Gastrocnemius medialis (tissue), 4 donors: Measurements from ENCODE around the gene UNC5A. TPM values are rescaled to one million over a fixed set of nuclear protein-coding genes. Genes with fewer than 3 reads are reported as not detected.

Source experiments
- ATAC-seq, 2 donors: fragments of 150-250 bp; one replicate each; pipeline ENCODE4 v1.9.1; 2016
- DNase-seq, 2 donors: peaks; one replicate each; pipeline ENCODE4 v3.0.0-alpha.2; 2019
- H3K27ac ChIP-seq, 4 donors: fragments of 200-600 bp; sonication (generic); 1 replicate in 1 of 4; 2 replicates in 3 of 4; pipeline ENCODE4 v1.5.1; 2016 to 2018; ENCODE audit warnings: mild to moderate bottlenecking in 2 of 4, moderate library complexity in 1 of 4
- H3K27me3 ChIP-seq, 3 donors: fragments of 200-600 bp; sonication (generic) in 2 of 3; 1 replicate in 1 of 3; 2 replicates in 2 of 3; pipeline versions ENCODE4 v1.5.1 to v1.6.0; 2016 to 2019; ENCODE audit warnings: mild to moderate bottlenecking in 1 of 3, moderate library complexity in 1 of 3
- H3K36me3 ChIP-seq, 2 donors: fragments of 200-600 bp; sonication (generic) in 1 of 2; one replicate each; pipeline ENCODE4 v1.5.1; 2017 to 2018
- H3K4me1 ChIP-seq, 2 donors: fragments of 200-600 bp; sonication (generic) in 1 of 2; one replicate each; pipeline ENCODE4 v1.5.1; 2016 to 2017; ENCODE audit warnings: mild to moderate bottlenecking in 2 of 2
- H3K4me3 ChIP-seq, 4 donors: fragments of 200-600 bp; sonication (generic) in 3 of 4; 1 replicate in 1 of 4; 2 replicates in 3 of 4; pipeline ENCODE4 v1.5.1; 2016 to 2019; ENCODE audit warnings: mild to moderate bottlenecking in 2 of 4
- H3K9me3 ChIP-seq, 3 donors: fragments of 200-600 bp; sonication (generic) in 2 of 3; 1 replicate in 1 of 3; 2 replicates in 2 of 3; pipeline ENCODE4 v1.5.1; 2016 to 2019
- POLR2A ChIP-seq, 2 donors: fragments of 450-650 bp; IDR thresholded peaks; one replicate each; pipeline ENCODE4 v1.6.1; 2017; ENCODE audit warnings: antibody characterized with exemption in 2 of 2, mild to moderate bottlenecking in 2 of 2, moderate library complexity in 2 of 2
- in situ Hi-C, 4 donors: fragments of 200-750 bp; cut with MboI; loops; one replicate each; pipeline versions ENCODE4 v1.15.0 to v1.8.0; 2017; ENCODE audit warnings: low sequenced_read_pairs in 4 of 4
- intact Hi-C: fragments of 100-400 bp; cut with DNase I; formaldehyde crosslinking; loops from one replicate; pipeline ENCODE4 v1.15.1; 2023; ENCODE audit warnings: low total_unique reads
- total RNA-seq, 4 donors: library from RNA; depleted of rRNA; stranded (reverse); fragments of >200 nt; gene quantifications; one replicate each; pipeline versions ENCODE4 v1.1.0 to v1.2.3, GENCODE V29; 2016
- TF ChIP-seq, protein P1 (sequence below), 5 experiments: fragments of 450-650 bp in 3 of 5; fragments of 200-600 bp in 2 of 5; sonication (generic) in 2 of 5; IDR thresholded peaks in 4 of 5; conservative IDR thresholded peaks in 1 of 5; 1 replicate in 4 of 5; 2 replicates in 1 of 5; pipeline ENCODE4 v1.5.1; 2016 to 2019; ENCODE audit warnings: antibody characterized with exemption in 5 of 5, mild to moderate bottlenecking in 3 of 5, moderate library complexity in 3 of 5

The UNC5A gene
- total RNA-seq, 4 donors from 2014 or later: 0.10 to 0.55 TPM; not detected in 2

DNA sequence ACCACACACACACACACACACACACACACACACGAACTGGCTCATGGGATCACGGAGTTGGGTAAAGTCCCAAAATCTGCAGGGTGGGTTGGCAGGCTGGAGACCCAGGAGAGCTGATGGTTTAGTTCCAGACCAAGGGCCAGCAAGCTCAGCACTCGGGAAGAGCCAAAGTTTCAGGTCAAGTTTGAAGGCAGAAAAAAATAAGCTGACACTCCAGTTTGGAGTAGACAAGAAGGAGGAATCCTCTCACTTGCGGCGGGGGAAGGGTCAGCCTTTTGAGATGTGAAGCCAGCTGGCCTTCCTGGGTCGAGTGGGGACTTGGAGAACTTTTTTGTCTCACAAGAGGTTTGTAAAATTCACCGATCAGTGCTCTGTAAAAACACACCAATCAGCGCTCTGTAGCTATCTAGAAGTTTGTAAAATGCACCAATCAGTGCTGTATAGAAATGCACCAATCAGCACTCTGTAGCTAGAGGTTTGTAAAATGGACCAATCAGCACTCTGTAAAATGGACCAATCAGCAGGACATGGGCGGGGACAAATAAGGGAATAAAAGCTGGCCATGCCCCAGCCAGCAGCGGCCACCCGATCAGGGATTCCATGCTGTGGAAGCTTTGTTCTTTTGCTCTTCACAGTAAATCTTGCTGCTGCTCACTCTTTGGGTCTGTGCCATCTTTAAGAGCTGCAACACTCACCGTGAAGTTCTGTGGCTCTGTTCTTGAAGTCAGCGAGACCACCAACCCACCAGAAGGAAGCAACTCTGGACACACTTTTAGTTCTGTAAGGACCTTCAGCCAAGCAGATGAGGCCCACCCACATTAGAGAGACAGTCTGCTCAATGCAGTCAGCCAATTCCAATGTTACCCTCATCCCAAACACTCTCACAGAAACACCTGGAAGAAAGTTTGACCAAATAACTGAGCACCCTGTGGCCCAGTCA, 37.8 kb upstream of the UNC5A start:
- Histone ChIP-seq H3K27ac (no peak overlapping the region), H3K27me3 (peaks cover 0 to 27% (median 24%) of the 10 kb centered on the region in 3 donors), H3K36me3 (no peaks in the 10 kb centered on the region), H3K4me1 (no peaks in the 10 kb centered on the region), H3K9me3 (no peaks in the 10 kb centered on the region), H3K4me3 (no peak overlapping the region)
- DNase-seq: no peak
- no peak for ATAC-seq
- TF ChIP-seq POLR2A (IDR thresholded peaks at IDR 0.05): no peak
- TF ChIP-seq, protein P1, sequence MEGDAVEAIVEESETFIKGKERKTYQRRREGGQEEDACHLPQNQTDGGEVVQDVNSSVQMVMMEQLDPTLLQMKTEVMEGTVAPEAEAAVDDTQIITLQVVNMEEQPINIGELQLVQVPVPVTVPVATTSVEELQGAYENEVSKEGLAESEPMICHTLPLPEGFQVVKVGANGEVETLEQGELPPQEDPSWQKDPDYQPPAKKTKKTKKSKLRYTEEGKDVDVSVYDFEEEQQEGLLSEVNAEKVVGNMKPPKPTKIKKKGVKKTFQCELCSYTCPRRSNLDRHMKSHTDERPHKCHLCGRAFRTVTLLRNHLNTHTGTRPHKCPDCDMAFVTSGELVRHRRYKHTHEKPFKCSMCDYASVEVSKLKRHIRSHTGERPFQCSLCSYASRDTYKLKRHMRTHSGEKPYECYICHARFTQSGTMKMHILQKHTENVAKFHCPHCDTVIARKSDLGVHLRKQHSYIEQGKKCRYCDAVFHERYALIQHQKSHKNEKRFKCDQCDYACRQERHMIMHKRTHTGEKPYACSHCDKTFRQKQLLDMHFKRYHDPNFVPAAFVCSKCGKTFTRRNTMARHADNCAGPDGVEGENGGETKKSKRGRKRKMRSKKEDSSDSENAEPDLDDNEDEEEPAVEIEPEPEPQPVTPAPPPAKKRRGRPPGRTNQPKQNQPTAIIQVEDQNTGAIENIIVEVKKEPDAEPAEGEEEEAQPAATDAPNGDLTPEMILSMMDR (IDR thresholded peaks at IDR 0.05 in 4 of 5, conservative IDR thresholded peaks at IDR 0.05 in 1 of 5): no peak
- intact Hi-C loops (no loop called here), in situ Hi-C loops (no loop called here)

DNA sequence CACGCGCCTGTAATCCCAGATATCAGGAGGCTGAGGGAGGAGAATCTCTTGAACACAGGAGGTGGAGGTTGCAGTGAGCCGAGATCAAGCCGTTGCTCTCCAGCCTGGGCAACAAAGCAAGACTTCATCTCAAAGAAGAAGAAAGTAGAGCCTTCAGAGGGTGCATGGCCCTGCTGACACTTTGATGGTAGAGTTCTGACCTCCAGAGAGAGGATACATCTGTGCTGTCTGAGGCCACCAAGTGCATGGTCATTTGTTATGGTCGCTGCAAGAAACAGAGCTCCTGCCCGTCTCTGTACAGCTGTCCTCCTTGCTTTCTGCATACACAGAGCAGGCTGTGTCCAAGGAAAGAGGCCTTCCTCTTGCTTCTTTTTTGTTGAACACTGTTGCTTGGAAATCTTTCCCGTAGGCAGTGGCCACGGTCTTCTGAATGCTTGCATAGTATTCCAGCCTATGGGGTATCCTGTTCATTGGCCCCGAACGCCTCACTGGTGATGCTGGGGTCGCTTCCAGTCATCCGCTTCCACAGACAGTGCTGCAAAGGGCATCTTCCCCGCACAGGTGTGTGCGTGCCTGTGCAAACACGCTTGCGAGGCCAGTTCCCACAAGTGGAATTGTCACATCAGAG, 36.8 kb upstream of the UNC5A start:
- in situ Hi-C loops: no loop called here

DNA sequence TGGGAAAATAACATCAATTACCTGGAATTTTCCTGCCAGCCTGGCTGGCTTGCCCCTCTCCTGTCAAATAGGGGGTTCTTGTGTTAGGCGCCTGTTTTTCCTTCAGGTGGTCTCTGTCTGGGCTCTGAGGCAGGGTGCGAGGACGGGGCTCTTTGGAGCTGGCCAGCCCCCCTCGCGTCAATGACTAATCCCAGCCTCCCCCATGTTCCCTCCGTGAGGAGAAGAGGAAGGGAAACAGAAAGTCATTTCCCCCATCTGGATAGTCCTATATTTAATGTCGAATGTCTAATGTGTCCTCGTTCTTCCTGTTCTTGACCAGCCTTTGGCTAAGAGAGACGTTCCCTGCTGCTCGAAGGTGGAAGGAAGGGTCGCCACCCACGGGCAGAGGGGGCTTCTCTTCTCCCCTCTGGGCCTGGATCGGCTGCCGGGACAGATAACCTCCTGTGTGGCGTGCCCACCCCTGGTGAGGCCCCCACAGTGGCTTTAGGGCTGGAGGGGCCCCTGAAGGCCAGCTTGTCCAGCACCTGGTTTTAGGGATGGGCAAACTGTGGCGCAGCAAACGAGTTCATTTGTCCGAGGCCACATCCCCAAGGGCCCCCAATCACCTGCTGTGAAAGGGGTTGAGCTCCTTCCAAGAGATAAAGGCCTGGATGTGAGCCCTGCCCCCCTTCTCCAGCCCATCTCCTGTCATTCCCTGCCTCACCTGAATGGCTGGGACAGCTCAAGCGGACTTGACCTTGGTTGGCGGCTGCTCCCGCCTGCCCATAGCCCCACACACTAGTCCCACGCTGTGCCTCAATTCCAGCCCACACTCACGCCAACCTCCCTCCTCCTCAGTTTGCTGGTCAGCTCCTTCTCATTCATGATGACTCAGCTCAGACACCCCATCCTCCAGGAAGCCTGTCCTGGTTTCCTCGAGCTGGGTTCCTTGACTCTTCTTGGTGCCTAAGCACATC, 35.9 kb upstream of the UNC5A start:
- Histone ChIP-seq H3K36me3 (no peaks in the 10 kb centered on the region), H3K4me3 (no peak overlapping the region), H3K9me3 (no peaks in the 10 kb centered on the region), H3K27ac (no peak overlapping the region), H3K27me3 (peaks cover 0 to 18% (median 17%) of the 10 kb centered on the region in 3 donors), H3K4me1 (no peaks in the 10 kb centered on the region)
- DNase-seq (no peak), ATAC-seq (no peak)
- TF ChIP-seq POLR2A (IDR thresholded peaks at IDR 0.05): no peak
- TF ChIP-seq, protein P1 (IDR thresholded peaks at IDR 0.05 in 4 of 5, conservative IDR thresholded peaks at IDR 0.05 in 1 of 5): no peak
- in situ Hi-C loops: no loop called here
- intact Hi-C loops: no loop called here

More for the DNA sequence above, 36.8 kb upstream of the UNC5A start:
- TF ChIP-seq POLR2A (IDR thresholded peaks at IDR 0.05): no peak
- TF ChIP-seq, protein P1 (IDR thresholded peaks at IDR 0.05 in 4 of 5, conservative IDR thresholded peaks at IDR 0.05 in 1 of 5): no peak
- Histone ChIP-seq H3K4me3 (no peak overlapping the region), H3K27ac (no peak overlapping the region), H3K9me3 (no peaks in the 10 kb centered on the region), H3K36me3 (no peaks in the 10 kb centered on the region), H3K27me3 (peaks cover 0 to 21% (median 20%) of the 10 kb centered on the region in 3 donors), H3K4me1 (no peaks in the 10 kb centered on the region)
- intact Hi-C loops: no loop called here
- ATAC-seq: no peak
- DNase-seq: no peak

DNA sequence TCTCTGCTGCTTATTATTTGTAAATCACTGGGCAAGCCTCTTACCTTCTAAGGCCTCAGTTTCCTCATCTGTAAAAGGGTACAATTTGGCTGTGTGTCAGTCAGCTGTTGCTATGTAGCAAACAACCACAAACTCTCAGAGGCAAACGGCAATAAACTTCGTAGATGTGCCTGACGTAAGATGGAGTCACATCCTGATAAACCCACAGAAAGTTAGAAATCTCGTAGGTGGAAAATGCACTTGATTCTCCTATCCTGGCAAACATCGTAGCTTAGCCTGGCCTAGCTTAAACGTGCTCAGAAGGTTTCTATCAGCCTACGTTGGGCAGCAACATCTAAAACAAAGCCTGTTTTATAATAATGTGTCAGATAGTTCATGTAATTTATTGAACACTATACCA, 35.0 kb upstream of the UNC5A start:
- no peak for ATAC-seq
- no peaks in the 10 kb centered on the region for H3K9me3 ChIP-seq
- H3K27me3 ChIP-seq: peaks cover under 1 to 26% (median 13%) of the 10 kb centered on the region in 3 donors
- H3K4me1 ChIP-seq: no peaks in the 10 kb centered on the region
- intact Hi-C loops: no loop called here
- TF ChIP-seq, protein P1 (IDR thresholded peaks at IDR 0.05 in 4 of 5, conservative IDR thresholded peaks at IDR 0.05 in 1 of 5): no peak
- TF ChIP-seq POLR2A (IDR thresholded peaks at IDR 0.05): no peak
- H3K4me3 ChIP-seq: no peak overlapping the region
- no peak overlapping the region for H3K27ac ChIP-seq
- in situ Hi-C loops: no loop called here
- H3K36me3 ChIP-seq: no peaks in the 10 kb centered on the region
- DNase-seq: no peak
